Heart right ventricle (tissue), 16 donors: ENCODE measurements around the gene ADAMTS14. TPM values are rescaled to one million over a fixed set of nuclear protein-coding genes. Genes with fewer than 3 reads are reported as not detected.

ENCODE experiments used
- ATAC-seq, 8 donors: fragments of 200-7000 bp; cut with Tn5 transposase; one replicate each; pipeline ENCODE4 v1.9.1; 2020; ENCODE audit warnings: mild to moderate bottlenecking in 8 of 8, moderate library complexity in 8 of 8, moderate number of reproducible peaks in 1 of 8
- DNase-seq, 2 donors: peaks; one replicate each; pipeline ENCODE4 v3.0.0-alpha.2; 2020
- H3K27ac ChIP-seq, 10 donors: fragments of 200-600 bp; sonication (generic) in 2 of 10; one replicate each; pipeline versions ENCODE4 v1.5.0 to v1.8.0; 2020 to 2022; ENCODE audit warnings: mild to moderate bottlenecking in 3 of 10
- H3K27me3 ChIP-seq, 7 donors: fragments of 200-600 bp; one replicate each; pipeline ENCODE4 v1.8.0; 2021 to 2022; ENCODE audit warnings: mild to moderate bottlenecking in 2 of 7
- H3K36me3 ChIP-seq, 9 donors: fragments of 200-600 bp; sonication (generic) in 1 of 9; one replicate each; pipeline versions ENCODE4 v1.5.0 to v1.8.0; 2020 to 2022; ENCODE audit warnings: mild to moderate bottlenecking in 2 of 9
- H3K4me1 ChIP-seq, 9 donors: fragments of 200-600 bp; sonication (generic) in 1 of 9; one replicate each; pipeline versions ENCODE4 v1.5.0 to v1.8.0; 2020 to 2022; ENCODE audit warnings: mild to moderate bottlenecking in 4 of 9
- H3K4me3 ChIP-seq, 10 donors: fragments of 200-600 bp; sonication (generic) in 2 of 10; one replicate each; pipeline versions ENCODE4 v1.5.0 to v1.8.0; 2020 to 2022; ENCODE audit warnings: mild to moderate bottlenecking in 7 of 10, moderate library complexity in 2 of 10
- H3K9me3 ChIP-seq, 11 donors: fragments of 200-600 bp in 10 of 11; sonication (generic) in 2 of 11; one replicate each; pipeline versions ENCODE4 v1.5.0 to v1.8.0; 2013 to 2022; ENCODE audit warnings: mild to moderate bottlenecking in 2 of 11, control low read depth in 1 of 11, moderate library complexity in 1 of 11
- CTCF ChIP-seq, 9 donors: fragments of 200-600 bp; sonication (generic) in 2 of 9; IDR thresholded peaks; one replicate each; pipeline versions ENCODE4 v1.5.0 to v1.8.0; 2021 to 2022; ENCODE audit warnings: antibody characterized with exemption in 9 of 9, mild to moderate bottlenecking in 5 of 9, moderate library complexity in 1 of 9
- WGBS, 2 donors: extraction: QIAGEN DNeasy Blood & Tissue Kit; methylation state at CpG; one replicate each; pipeline ENCODE4 v1.1.7; 2013; ENCODE audit warnings: inconsistent platforms in 1 of 2; 5-methylcytosine and 5-hydroxymethylcytosine counted together
- intact Hi-C, 10 donors: fragments of 100-400 bp; cut with DNase I; formaldehyde crosslinking; loops; one replicate each; pipeline versions ENCODE4 v1.11.1 to v1.14.2; 2022
- polyA plus RNA-seq, 2 donors: library from polyadenylated mRNA; stranded (reverse); fragments of 200-250 nt; gene quantifications; one replicate each; pipeline ENCODE4 v1.2.3, GENCODE V29; 2013
- total RNA-seq, 10 donors: library from RNA; stranded (reverse); fragmentation: NEBNext Ultra II Directional in 3 of 10; extraction: Animal tissue kit (Norgen Biotek cat#: 25700) in 3 of 10; gene quantifications; one replicate each; pipeline versions ENCODE4 v1.2.1 to v1.2.4, GENCODE V29; 2021 to 2023
- donor health status: Arrhythmogenic right ventricular cardiomyopathy.
- donor health status: ischemic (EF 13 %, LVEDD 7.1; RV severe dilation, severe dysfunction).
- donor health status: healthy with polysubstance abuse.
- donor health status: DM: no; HTN: yes; CAD: no.
- donor health status: DM: no; HTN: no; CAD: no.
- donor health status: ischemic (EF 25% LVEDD 6.9; RV normal size, moderate dysfunction).
- donor health status: ischemic (EF 25% LVEDD 5.7; RV mildly dilated, moderate dysfunction).
- donor health status: healthy.
- donor health status: DM: yes; HTN: yes; CAD: no.
- donor health status: Ischemic cardiomyopathy.
- donor health status: ischemic (EF 35%, LVEDD 5.7; RV mildly dilated, moderate dysfunction).
- donor health status: nonischemic (EF 11% LVEDD 7.7; RV severe dilation, severe dysfunction).
- donor health status: DM: yes; HTN: yes; CAD: no.
- donor health status: PGD.
- donor health status: ischemic (EF 29% LVEDD 5.4; RV normal size, mild dysfunction).
- donor health status: nonischemic (EF 23%, LVEDD 6.1; RV moderate dilation, normal function).

Gene ADAMTS14
- total and polyA plus RNA-seq, 12 donors, result 0.08 to 1.4 (median 0.57) TPM

- DNase-seq (no peak), ATAC-seq (no peak)
- Histone ChIP-seq H3K27me3 (peaks cover 0 to 1% (median 0%) of the 10 kb centered on the region in 7 donors), H3K27ac (no peak overlapping the region), H3K4me1 (peaks cover 0 to 12% (median 3%) of the 10 kb centered on the region in 9 donors), H3K9me3 (no peaks in the 10 kb centered on the region), H3K4me3 (no peak overlapping the region), H3K36me3 (no peaks in the 10 kb centered on the region)
- WGBS, 2 donors, result 93 to 95% methylated on average over 18 of the region's 18 CpGs
- intact Hi-C loops, result no loop called here
- TF ChIP-seq CTCF (IDR thresholded peaks at IDR 0.05), result no peak
Measured at GRCh38 chr10:70777063-70777875, 105.0 kb downstream of the ADAMTS14 start.

GRCh38 chr10:70778267-70778924 is 106.1 kb downstream of the ADAMTS14 start:
- no peak for ATAC-seq
- intact Hi-C loops, result no loop called here
- WGBS, 2 donors, result 75 to 83% methylated on average over 9 of the region's 9 CpGs

GRCh38 chr10:70779088-70779487 is 106.8 kb downstream of the ADAMTS14 start:
- H3K27ac ChIP-seq, result no peak overlapping the region
- H3K36me3 ChIP-seq, result no peaks in the 10 kb centered on the region
- no peak overlapping the region for H3K4me3 ChIP-seq
- H3K4me1 ChIP-seq, result peaks cover 0 to 21% (median 8%) of the 10 kb centered on the region in 9 donors
- ATAC-seq (peak in 1 of 8 donors; percentile 34), DNase-seq (no peak)
- no peak for TF ChIP-seq CTCF (IDR thresholded peaks at IDR 0.05)
- peaks cover 0 to 5% (median 0%) of the 10 kb centered on the region in 7 donors for H3K27me3 ChIP-seq
- WGBS, 2 donors, result 61 to 65% methylated on average over 2 of the region's 2 CpGs
- intact Hi-C loops, result no loop called here
- H3K9me3 ChIP-seq, result no peaks in the 10 kb centered on the region

More at GRCh38 chr10:70778267-70778924, 106.1 kb downstream of the ADAMTS14 start:
- Histone ChIP-seq H3K4me1 (peaks cover 0 to 21% (median 8%) of the 10 kb centered on the region in 9 donors), H3K9me3 (no peaks in the 10 kb centered on the region), H3K27me3 (peaks cover 0 to 5% (median 0%) of the 10 kb centered on the region in 7 donors), H3K27ac (no peak overlapping the region), H3K36me3 (no peaks in the 10 kb centered on the region), H3K4me3 (no peak overlapping the region)
- no peak for TF ChIP-seq CTCF (IDR thresholded peaks at IDR 0.05)
- DNase-seq, result no peak

GRCh38 chr10:70779511-70780369 is 107.4 kb downstream of the ADAMTS14 start:
- DNase-seq, result no peak
- H3K36me3 ChIP-seq, result no peaks in the 10 kb centered on the region
- WGBS, 2 donors, result 81 to 86% methylated on average over 16 of the region's 16 CpGs
- H3K27me3 ChIP-seq, result peaks cover 0 to 5% (median 0%) of the 10 kb centered on the region in 7 donors
- no peak overlapping the region for H3K27ac ChIP-seq
- intact Hi-C loops, result no loop called here
- no peak overlapping the region for H3K4me3 ChIP-seq
- H3K9me3 ChIP-seq, result no peaks in the 10 kb centered on the region
- H3K4me1 ChIP-seq, result peaks cover 0 to 21% (median 8%) of the 10 kb centered on the region in 9 donors
- no peak for TF ChIP-seq CTCF (IDR thresholded peaks at IDR 0.05)
- peak in 3 of 8 donors; percentile 33 to 37 (median 35) for ATAC-seq
